HG03521 (cell line): ENCODE data around the gene SP4.

ENCODE experiments used
- ATAC-seq: cut with Tn5 transposase; IDR thresholded peaks from one replicate; pipeline ENCODE4 v1.9.1; 2021; ENCODE audit warnings: mild to moderate bottlenecking, moderate library complexity; ENCODE audit not compliant: unreplicated experiment

Gene SP4

DNA sequence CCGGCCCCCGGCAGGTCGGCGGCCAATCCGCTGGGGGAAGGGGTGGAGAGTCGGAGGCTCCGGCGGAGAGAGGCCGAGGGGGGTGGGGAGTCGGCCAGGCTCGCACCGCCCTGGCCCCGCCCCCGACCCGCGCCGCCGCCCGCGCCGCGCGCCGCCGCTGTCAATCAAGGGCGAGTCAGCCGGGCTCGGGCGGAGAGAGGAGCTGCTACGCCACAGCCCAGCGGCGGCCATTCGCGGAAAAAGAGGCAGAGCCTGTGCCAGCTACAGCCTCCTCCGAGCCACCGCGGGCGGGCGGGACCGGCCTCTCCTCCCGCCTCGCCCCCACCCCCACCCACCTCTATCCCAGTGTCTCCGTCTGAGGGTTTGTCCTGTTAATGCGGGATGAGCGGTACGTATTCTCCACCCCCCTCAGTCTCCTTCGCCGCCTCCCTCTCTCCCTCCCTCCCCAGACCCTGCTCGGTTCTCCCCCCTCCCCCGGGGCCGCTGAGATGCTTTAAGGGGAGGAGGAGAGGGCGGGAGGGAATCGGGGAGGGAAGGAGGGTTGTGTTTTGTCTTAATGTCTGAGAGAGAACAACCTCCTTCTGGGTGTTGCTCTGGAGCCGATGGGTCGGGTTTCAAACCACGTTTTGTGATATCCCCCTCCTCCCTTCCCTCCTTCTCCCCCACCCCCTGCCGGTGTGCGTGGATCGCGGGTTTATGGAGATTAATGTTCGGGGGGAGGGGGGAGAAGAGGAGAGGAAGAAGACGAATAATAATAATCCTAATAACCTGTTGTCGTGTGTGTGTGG lies at the start of gene SP4:
Gene SP4 (plus strand): TSS at position 213 of the 788 bp plus-strand sequence. CDS start 169 bp downstream, at position 382.
- peak; percentile 61 for ATAC-seq

DNA sequence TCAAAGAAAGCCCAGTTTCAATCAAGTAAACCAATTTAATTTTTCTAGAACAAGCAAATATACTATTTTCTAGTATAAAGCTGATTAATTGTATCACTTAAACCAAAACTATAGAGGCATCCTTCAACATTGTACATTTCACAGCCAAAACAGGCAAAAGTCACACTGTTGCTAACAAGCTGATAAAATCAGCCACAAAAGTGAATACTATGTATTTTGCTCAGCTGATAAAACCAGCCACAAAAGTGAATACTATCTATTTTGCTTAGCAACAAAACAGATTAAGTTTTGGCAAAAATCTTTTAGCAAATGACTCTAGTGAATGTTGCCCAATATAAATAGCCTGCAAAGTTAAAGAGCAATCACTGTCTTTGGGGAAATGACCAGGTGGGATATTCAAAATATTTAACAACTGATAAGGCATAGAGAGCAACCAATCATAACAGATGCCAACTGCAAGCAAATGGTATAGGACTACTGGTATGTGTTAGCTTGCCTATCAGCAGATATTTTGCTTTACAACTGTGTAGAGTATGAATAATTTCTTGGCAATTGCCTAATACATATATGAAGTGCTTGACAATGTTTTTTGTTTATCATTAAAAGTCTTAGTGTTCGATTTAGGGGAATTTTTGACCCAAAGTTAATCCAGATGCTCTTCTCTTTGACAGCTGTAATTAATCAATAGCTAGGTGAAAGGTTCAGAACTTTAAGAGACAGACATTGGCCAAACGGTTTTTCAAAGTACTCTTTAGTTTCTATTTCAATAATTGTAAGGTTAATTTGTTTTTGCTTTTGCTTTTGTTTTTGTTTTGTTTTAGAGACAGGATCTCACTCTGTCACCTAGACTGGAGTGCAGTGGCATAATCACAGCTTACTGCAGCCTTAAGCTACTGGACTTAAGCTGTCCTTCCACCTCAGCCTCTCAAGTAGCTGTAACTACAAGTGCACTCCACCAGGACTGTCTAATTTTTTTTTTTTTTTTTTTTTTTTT lies 44.4 kb upstream of the SP4 start:
- peak; percentile 69 for ATAC-seq

DNA sequence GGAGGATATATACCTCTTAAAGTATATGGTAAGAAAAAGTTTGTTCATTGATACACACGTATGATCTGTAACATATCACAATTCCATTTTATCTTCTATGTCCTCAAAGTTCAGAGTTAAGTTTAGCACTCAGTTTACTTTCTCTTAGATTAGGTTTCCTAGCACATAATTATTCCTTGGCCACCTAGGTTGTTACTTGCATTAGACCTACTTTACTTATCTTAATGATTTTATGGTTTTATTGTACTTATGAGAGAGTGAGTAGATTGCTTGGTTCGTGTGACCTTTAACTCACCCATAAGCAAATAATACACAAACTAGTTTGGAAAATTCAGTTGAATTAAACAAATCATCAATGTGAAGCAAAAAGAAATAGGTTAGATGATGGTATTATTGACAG lies 33.9 kb upstream of the SP4 start:
- no peak for ATAC-seq

DNA sequence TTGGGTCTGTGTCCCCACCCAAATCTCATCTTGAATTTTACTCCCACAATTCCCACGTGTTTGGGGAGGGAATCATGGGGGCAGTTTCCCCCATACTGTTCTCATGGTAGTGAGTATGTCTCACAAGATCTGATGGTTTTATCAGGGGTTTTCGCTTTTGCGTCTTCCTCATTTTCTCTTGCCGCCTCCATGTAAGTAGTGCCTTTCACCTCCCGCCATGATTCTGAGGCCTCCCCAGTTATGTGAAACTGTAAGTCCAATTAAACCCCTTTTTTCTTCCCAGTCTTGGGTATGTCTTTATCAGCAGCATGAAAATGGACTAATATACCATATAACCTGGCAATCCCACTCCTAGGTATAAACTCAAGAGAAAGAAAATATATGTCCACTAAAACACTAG lies 25.9 kb upstream of the SP4 start:
- no peak for ATAC-seq

DNA sequence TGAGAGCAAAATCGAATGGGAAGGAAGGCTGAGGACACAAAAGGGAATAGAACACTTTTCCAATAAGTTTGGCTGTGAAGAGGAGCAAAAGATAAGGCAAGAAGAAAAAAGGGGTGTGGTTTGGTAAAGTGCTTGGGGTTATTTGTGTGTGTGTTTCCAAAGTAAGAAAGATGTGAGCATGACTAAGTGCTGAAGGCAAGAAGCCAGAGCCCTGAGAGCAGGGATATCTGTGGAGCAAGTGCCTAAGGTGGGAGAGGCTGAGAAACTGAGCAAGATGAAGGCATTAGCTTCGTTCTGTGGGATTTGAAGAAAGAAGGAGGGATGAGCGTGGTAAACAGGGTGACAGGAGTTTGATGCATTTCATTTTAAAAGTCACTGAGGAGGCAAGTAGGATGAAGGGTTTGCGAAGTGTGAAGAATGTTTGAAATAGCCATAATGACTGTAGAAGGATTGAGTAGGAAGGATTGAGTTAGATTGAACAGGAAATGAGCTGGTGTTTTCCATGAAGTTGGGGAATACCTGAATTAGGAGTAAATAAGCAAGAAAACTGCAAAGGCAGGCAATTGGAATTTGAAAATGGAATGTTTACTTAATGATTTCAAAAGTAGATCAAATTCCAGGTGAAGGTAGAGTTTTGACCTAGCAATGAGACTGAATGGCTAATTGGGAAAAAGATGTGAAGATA lies 19.9 kb upstream of the SP4 start:
- ATAC-seq: no peak

DNA sequence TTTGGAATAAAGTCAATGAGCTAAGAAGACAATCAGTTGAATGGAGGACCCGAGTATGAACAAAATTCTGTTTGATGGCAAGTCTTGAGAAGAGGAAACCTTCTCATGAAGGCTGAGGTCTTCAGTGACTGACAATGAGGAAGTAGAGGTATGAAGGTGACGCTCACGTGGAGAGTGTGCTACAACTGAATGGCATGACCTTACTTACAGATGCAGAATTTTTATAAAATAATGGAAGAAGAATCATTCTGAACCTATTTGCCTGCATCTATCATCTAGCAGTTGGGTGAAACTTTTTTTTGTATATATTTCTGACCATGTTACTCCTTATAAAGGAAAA lies 19.4 kb upstream of the SP4 start:
- ATAC-seq: no peak

DNA sequence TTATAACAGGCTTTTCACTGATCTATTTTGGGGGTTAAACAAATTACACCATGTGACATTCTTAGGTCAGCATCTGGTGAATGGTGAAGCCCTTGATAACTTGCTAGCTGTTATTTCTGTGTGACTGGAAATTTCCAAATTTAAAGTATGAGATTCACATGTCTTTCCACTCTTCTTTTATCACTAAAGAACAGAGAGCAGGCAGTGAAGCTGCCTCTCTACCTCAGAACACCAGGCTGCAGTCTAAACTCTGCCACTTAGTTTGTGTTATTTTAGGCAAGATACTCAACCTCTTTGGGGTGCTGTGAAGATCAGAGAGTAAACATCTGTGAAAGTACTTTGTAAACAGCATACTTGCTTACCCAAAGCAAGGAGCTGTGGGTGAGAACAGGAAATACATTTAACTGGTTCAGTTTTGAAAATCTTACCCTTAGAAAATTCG lies 15.5 kb upstream of the SP4 start:
- ATAC-seq: peak; percentile 43

DNA sequence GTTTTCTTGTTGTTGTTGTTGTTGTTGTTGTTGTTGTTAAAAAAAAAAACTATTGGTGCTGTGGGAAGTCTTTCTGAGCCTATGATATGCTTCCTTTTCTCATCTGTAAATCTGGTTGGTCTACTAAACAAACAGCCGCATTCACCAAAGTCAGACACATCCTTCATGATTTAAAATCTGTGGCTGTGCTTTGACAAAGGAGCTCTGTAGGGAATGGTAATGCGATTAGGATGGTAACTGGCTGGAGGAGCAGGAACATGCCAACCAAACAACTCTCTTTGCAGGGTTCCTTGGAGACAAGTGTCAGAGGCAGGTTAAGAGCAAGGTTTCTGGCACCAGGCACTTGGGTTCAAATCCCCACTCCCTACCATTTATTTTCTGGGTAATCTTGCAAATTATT lies 14.9 kb upstream of the SP4 start:
- no peak for ATAC-seq

DNA sequence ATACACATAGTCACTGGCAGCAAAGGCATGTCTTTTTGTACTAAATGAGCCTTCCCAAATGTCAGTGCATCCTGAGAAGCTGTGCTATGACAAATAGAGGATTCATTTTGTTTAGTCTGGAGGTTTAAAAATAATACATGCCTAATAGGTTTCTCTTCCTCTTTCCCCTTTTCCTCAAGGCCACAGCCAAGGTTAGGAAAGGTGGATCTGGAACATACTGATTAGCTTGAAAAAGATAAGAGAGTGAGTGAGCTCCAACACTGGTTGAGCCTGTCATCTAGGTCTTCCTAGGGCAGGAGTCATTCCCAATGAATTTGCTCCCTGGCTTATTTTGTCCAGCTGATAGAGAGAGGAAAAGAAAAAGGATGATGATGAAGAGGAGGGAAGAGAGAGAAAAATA lies 14.4 kb upstream of the SP4 start:
- ATAC-seq: no peak

DNA sequence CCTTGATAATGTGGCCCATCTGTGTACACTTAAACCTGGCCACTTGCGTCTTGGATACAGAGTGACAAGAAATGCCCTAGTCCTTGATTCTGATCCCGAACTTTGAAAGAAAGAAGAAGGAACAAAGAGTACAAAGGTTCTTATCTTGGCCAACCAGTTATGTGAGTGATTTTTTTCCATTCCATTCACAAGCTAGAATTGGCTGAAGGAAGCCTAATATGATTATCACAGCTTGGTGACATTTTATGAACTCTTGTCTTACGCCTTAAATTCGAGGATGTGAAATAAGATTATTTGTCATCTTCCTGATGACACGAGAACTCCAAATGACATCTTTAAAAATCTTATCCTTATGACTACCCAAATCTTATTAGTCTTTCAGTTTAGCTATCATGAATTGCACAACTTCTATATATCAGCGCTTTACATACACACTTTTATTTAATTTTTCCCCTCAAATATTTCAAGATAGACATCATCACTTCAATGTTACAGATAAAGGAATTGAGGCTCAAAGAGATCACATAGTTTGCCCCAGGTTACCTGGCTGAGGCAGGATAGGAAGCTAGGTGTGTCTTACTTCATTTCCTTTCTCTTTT lies 13.0 kb upstream of the SP4 start:
- ATAC-seq: no peak

DNA sequence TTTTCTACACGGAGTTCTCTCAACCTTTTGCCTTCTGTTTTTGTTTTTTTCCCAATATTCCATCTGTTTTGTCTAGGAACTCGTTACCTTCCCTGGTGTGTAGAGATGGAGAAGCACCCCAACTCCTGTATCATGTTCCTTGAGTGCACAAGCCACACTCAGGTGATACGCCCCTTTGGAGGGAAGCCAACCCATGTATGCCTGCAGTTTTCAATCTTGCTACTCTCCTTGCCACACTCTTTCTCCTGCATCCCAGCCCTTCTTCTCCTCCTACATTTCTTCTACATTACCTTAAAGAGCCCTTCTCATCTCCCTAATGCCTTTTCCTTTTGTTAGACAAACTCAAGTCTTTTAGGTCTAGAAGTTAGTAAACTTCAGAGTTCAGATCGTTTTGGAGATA lies 10.2 kb upstream of the SP4 start:
- ATAC-seq: no peak

DNA sequence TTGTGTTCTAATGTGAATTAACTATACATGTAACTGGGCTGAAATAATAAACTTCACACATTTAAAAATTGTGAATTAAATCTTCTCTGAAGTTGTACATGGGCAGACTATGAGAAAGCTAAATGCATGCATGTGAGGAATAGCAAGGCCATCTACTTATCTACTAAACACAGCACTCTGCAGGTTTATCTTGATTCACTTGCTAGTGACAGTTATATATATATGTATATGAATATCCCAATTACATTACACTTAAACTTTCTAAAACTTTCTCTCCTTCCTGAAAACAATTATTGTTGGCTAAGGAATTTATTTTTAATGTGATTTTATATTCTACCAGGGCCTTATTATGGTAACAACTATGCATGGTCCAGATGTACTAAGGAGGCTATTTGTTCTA lies 5.1 kb upstream of the SP4 start:
- ATAC-seq: no peak

DNA sequence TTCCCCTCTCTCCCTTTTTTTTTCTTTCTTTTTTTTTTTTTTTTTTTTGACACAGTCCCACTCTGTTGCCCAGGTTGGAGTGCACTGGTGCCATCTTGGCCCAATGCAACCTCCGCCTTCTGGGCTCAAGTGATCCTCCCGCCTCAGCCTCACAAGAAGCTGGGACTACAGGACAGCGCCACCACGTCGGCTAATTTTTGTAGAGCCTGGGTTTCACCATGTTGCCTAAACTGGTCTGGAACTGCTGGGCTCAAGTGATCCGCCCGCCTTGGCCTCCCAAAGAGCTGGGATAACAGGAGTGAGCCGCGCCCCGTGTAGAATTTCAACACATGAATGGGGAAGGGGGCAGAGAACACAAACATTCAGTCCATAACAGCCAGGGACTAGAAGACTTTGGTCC lies 2.6 kb upstream of the SP4 start:
- ATAC-seq: no peak

DNA sequence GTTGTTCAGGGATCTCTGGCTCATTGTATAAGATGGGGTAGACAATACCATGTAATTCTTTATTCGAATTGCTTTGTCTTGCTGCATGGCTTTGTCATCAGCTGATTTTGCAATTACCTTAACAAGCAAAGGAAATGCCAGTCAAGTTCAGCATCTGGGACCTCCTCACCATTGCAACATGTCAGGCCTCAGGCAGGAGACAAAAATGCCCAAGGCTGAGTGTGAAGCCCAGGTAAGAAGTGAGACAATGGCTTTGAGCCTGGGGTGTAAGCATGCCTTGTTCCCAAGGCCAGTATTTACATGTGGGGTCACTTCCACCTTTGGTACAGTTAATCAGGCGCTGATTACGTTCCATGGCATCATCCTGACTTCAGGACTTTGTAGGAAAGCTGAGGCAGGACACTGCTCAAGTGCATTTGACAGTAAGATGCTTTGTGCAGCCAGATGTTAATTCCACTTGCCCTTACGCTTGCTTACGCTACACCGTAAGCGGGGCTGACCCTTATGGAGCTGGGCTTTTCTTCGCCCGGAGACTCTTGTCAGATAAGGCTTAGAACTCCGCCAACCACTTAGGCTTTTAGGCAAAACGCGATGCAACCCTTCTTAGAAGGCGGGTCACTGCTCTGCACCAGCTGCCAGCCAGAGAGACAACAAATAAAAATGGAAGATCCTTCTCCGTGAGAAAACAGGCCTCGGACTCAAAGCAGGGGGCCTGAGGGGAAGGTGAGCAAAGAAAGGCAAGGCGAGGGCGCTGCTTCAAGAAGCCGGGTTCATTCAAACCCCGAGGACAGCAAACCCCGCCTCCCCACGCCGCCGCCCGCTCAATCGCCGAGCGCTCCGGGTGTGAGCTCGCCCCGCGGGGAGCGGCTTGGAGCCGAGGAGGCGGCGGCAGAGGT lies 1.3 kb upstream of the SP4 start:
- ATAC-seq: no peak

DNA sequence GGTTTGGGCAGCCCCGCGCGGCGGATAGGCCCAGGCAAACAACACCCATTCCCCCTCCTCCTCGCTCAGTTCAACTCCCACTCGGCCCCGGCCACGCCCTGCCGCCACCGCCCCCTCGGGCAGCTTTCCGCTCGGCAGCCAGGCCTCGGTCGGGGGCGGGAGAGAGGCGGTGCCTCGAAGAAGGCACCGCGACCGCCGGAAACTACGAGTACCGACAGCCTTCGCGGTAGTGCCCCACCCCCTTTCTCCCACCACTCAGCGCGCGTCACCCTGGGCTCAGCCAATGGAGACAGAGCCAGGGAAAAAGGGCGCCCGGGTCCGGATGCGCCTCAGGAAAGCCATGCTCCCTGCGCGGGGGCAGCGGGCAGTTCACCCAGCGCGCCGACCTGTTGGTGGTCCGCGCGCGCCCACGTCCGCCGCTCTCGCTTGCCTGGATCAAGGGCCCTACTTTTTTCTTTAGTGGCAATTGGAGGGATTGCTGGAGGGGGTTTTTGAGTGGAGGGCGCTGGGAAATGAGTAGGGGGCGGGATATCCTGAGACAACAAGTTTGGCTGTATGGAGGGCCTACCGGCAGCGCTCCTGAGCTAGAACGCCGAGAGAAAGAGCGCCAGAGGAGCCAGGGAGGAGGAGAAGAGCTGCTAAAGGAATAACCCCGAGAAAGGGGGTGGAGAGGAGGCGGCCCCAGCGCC lies 557 bp upstream of the SP4 start:
- ATAC-seq: peak; percentile 72

DNA sequence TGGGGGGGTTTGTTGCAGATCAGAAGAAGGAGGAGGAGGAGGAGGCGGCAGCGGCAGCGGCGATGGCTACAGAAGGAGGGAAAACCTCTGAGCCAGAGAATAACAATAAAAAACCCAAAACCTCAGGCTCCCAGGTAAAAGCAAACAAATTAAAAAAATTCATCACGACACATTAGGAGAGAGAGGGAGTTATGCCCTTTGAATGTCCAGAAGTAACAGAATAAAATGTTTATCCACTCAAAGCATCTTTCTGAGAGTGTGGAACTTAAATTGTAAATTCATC lies 717 bp downstream of the SP4 start:
- no peak for ATAC-seq

DNA sequence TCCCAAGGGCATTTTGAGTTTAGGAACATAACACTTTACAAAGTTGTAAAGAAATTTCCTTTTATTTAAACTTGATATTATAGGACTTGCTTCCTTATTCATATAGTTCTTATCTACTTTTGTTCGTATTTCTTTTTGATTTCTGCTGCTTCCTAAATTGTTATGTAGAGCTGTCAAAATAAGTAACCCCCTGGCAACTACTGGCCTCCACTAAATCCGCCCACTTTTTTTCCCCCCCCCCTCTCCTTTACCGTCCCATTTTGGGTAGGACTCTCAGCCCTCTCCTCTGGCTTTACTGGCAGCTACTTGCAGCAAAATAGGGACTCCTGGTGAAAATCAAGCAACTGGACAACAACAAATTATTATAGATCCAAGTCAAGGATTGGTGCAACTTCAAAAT lies 1.1 kb downstream of the SP4 start:
- no peak for ATAC-seq

DNA sequence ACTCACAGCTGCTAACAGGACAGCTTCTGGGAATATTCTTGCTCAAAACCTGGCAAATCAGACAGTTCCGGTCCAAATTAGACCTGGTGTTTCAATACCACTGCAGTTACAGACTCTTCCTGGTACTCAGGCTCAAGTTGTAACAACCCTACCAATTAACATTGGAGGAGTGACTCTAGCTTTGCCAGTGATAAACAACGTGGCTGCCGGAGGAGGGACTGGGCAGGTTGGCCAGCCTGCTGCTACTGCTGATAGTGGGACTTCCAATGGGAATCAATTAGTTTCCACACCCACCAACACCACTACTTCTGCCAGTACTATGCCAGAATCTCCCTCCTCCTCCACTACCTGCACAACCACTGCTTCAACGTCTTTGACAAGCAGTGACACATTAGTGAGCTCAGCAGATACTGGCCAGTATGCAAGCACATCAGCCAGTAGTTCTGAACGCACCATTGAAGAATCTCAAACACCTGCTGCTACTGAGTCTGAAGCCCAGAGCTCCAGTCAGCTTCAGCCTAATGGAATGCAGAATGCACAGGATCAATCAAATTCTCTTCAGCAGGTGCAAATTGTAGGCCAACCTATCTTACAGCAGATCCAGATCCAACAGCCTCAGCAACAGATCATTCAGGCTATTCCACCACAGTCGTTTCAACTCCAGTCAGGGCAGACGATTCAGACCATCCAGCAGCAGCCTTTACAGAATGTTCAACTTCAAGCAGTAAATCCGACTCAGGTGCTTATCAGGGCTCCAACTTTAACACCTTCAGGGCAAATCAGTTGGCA lies 2.1 kb downstream of the SP4 start:
- no peak for ATAC-seq

DNA sequence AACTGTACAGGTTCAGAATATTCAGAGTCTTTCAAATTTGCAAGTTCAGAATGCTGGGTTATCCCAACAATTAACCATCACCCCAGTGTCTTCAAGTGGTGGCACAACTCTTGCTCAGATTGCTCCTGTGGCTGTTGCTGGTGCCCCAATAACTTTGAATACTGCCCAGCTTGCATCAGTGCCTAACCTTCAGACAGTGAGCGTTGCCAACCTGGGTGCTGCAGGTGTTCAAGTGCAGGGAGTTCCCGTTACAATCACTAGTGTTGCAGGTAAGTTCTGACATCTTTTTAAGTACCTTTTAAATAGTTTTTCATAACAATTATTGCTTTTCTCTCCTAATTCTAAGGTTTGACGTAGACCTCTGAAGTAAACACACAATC lies 2.7 kb downstream of the SP4 start:
- ATAC-seq: no peak
